ENCODE measurements around the gene ZNRD2.

Gene ZNRD2

DNA sequence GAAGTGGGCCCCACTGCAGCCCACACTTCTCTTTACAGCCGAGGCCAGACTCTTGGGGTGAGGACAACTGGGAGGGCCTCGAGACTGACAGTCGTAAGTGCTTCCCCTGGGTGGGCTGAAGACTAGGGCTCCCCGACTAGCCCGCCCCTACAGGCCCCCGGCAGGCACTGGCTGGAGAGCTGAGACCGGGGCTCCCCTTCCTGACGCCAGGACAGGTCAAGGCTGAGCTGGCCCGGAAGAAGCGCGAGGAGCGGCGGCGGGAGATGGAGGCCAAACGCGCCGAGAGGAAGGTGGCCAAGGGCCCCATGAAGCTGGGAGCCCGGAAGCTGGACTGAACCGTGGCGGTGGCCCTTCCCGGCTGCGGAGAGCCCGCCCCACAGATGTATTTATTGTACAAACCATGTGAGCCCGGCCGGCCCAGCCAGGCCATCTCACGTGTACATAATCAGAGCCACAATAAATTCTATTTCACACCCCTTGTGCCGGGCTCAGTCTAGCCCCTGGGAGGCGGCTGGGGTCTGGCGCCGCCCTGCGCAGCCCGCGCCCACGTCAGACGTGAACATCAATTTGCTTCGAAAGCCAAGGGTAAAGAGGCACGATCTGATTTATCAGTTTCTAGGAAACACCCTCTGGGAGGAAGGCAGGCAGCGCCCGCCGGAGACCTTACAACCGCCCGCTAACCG lies 31.9 kb upstream of the ZNRD2 start:
- no peak for DNase-seq (ENCODE audit: low read depth)

DNA sequence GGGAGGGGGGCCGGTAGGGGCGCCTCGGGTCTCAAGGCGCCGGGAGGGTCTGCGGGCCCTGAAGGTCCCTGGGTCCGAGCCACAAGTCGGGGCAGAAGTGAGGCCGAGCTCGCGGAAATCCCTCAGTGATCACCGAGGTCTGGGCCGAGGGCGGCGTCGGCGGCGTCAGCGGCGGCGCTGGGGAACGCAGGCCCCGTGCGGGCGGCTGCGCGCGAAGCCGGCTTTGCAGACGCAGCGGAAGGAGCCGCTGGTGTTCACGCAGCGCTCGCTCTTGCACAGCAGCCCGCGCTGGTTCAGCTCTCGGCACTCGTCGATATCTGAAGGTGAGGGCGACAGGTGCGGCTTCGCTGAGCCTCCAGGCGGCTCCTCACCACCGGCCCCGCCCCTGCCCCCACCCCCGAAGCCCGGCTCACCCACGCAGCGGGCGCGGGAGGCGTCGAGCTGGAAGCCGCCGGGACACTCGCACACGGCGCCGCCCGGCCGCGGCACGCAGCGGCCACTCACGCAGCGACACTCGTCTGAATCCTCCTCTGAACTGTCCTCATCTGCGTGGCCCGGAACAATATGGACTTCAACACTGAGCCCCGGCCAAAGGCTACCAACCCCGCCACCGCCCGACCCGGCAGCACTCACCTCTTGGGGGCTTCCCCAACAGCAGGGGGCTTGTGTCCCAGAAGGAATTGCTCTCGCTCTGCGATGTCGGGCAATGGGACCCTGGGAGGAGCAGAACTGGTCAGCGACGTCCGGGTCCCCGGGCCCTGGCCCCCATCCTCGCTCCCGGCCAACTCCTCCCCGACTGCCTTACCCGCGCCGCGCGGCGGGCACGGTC lies 31.1 kb upstream of the ZNRD2 start:
- DNase-seq (ENCODE audit: low read depth): no peak

DNA sequence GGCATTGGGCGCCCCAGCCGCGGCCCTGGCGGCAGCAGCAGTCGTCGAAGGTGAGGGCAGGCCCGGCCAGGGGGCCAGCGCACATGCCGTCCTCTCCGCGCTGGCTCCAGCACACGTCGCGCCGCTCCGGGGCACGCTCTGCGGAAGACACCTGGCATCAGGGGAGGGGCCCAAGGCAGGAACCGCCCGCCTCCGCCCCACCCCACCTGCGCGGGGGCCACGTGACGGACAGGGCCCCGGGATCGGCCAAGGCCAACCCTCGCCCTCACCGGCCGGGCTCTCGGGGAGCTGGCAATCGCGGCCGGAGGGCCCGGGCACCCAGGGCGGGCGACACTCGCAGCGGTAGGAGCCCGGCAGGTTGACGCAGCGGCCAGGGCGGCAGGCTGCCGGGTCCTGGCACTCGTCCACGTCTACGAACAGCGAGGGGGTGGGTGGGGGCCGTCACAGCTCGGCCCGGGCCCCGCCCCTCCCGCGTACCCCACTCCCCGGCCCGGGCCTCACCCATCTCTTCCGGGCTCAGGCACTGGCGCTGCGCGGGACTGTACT lies 30.5 kb upstream of the ZNRD2 start:
- no peak for DNase-seq (ENCODE audit: low read depth)

DNA sequence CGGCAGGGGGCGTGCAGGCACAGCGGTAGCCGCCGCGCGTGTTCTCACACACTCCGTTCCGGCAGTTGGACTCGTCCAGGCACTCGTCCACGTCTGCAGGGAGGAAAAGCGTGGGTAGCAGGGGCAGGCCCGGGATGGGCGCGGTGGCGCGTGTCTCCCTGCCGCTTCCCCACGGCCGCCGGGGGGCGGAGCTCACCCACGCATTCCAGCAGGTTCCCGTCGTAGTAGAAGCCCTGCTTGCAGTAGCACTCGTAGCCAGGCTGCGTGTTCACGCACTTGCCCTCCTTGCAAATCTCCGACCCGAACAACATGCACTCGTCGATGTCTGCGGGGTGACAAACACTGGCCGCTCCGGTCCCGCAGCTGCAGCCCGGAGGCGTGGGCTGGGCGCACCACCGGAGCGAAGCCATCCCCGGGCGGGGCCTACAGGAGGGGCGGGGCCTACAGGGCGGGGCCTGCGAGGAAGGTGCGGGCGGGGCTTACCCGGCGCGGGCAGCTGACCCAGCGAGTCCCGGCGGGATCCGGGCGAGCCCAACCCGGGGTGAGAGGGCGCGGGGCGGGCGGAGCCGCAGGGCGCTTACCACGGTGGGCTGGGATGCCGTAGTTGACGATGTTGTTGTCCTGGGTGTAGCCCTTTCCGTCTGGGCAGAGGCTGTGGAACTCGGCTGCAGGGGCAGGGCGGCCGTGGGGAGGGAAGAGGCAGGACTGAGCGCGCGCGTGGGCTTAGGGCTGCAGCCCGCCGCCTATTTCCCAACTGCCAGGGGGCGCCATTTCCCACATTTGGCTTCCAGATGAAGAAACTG lies 29.8 kb upstream of the ZNRD2 start:
- peak; percentile 78 for DNase-seq (ENCODE audit: low read depth)

DNA sequence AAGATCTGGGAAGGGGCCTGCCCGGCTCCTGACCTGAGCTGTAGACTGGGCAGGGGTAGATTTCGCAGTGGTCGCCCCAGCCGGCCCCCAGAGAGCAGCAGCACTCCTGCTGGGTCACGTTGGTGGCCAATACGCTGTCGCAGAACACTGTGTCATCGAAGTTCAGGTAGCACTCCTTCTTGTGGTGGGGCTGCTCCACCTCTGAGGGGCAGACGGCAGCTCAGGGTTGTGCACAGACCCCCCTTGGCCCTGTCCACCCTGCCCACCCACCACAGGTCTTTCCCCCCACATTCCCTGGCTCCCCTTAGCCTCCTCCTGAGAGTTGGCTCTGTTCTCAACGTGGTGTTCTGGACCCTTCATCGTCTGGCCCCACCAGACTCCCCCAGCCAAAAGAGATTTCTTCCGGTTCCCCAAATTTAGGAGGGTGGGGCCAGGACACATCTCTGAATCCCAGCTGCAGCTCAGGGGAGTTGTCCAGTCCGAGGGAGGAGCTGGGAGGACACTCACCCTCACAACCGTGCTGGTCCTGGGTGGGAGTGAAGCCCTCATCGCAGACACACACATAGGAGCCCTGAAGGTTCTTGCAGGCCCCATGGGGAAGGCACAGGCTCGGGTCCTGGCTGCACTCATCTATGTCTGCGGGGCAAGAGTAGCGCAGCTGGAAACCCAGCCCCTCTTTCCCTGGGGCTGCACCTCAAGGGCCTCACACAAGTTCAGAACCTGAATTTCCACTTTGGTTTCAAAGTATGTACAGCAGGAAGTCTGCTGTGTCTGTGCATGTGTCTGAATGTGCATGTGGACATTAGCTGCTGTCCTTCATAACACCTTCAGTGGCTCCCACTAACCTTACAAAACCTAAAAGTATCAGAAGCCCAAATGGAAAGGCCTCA lies 28.9 kb upstream of the ZNRD2 start:
- no peak for DNase-seq (ENCODE audit: low read depth)

DNA sequence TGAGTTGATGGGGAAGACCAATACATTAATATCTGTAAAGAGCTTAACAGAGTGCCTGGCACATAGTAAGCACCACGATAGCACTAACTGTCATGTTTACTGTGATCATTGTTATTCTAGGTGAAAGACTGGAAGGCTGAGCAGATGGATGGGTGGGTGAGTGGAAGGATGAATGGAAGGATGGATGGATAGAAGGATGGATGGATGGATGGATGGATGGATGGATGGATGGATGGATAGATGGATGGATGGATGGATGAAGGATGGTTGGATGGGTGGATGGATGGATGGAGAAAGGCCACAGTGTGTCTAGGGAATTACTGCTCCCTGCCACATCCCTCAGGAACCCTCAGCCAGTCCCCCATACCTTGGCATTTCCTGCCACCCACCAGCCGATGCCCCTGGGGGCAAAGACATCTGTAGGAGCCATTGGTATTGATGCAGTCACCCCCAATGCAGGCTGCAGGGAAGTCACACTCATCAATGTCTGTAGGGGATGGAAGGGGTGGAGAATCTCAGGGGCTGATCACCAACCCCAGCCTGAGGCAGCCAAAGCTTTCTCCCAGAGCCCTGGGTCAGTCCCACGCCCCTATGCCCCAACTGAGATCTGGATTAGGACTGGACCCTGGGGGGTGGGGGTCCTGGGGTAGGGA lies 27.4 kb upstream of the ZNRD2 start:
- no peak for DNase-seq (ENCODE audit: low read depth)

DNA sequence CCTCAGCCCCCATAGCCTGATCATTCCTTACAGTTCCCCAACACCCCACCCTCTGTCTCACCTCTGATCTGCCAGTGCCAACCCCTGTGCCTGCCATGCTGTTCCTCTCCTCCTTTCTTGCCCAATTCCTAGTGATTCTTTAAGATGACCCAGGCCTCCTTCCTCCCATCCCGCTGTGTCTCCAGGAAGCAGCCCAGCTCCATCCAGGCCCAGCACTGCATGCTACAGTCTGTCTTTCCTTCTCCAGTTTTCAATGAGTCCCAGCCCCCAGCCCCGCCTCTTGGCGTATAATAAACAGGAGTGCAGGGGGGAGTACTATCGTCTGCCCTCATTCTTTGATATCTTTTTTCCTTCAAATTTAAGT lies 24.4 kb upstream of the ZNRD2 start:
- no peak for DNase-seq (ENCODE audit: low read depth)

DNA sequence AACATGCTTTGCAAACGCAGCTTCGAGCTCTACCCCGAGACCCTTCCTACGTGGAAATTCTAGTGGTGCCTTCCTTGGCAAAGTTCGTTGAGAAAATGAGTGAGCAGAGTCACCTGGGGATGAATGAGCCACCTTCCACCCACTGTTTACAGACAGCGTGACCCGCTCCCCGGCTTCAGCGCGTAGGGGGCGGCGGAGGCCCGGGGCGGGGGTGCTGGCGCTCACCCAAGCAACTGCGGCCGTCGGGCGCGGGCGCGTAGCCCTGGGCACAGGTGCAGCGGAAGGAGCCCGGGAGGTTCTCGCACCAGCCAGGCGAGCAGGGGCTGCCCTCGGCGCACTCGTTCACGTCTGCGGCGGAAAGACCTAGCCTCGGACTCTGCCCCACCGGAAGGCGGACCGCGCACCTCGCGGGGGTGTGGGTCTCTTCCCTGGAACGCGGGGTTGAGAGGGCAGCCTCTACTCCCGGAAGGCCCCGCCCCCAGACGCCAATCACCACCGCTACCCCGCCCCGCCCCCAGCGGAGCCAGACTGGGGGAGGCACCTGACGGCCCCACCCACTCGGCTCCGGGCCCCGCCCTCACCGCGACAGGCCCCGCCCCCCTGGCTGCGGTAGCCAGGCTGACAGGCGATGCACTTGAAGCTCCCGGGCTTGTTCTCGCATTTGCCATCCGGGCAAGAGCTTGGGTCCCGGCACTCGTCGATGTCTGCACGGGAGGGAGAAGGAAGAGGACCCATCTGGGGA lies 23.9 kb upstream of the ZNRD2 start:
- DNase-seq (ENCODE audit: low read depth): peak; percentile 95

DNA sequence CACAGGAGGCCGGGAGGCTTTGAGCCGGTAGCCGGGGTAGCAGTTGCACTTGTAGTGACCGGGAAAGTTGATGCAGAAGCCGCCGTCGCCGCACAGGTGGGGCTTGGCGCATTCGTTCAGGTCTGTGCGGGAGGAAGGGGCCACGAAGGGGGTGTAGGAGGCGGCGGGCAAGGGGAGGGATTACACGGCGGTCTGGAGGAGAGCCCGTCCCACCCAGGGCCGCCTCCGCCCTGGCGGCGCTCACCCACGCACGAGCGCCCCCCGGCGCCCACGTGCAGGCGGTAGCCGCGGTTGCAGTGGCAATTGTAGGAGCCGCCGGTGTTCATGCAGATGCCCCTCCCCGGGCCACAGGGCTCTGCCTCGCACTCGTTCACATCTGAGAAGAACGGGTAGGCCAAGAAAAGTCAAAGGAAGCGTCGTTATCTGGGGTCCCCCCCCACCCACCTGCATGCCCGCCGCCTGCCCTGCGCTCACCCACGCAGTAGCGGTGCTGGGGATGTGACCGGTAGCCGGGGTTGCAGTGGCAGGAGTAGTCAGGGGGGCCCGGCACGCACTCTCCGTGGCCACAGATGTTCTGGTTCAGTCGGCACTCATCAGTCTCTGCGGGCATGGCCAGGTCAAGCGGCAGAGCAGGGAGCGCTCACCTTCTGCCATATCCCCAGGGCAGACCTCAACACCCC lies 22.7 kb upstream of the ZNRD2 start:
- DNase-seq (ENCODE audit: low read depth): no peak

DNA sequence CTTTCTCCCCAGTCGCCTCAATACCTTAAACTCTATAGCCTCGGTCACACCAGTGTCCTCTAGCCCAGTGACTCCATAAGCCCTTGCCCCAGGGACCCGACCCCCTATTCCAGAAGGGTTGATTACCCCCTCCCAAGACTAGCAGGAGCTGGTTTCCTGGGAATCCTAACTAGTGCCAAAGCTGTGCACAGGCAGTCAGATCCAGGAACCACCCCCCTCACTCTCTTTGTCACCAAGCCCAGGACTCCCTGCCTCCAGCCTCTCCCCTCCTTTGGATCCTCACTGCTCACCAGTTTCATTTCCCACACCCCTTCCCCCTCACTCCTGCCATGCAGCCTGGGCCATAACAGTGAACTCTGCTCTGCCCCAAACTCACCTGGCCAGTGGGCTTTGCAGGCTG lies 21.9 kb upstream of the ZNRD2 start:
- DNase-seq (ENCODE audit: low read depth): no peak

DNA sequence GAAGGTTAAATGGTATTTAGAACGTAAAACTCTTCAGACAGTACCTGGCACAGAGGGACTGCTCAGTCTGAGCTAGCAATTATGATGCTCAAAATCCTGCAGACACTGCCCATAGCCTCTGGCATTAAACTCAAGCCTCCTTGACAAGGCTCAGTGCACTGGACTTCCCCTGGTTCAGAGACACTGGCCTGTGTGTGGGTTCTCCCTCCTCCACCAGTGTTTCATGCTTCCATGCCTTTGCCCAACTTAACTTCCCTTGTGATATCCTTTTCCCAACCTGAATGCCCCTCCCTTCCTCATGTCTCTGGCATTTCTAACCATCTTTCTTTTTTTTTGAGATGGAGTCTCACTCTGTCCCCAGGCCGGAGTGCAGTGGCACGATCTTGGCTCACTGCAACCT lies 21.2 kb upstream of the ZNRD2 start:
- DNase-seq (ENCODE audit: low read depth): no peak

DNA sequence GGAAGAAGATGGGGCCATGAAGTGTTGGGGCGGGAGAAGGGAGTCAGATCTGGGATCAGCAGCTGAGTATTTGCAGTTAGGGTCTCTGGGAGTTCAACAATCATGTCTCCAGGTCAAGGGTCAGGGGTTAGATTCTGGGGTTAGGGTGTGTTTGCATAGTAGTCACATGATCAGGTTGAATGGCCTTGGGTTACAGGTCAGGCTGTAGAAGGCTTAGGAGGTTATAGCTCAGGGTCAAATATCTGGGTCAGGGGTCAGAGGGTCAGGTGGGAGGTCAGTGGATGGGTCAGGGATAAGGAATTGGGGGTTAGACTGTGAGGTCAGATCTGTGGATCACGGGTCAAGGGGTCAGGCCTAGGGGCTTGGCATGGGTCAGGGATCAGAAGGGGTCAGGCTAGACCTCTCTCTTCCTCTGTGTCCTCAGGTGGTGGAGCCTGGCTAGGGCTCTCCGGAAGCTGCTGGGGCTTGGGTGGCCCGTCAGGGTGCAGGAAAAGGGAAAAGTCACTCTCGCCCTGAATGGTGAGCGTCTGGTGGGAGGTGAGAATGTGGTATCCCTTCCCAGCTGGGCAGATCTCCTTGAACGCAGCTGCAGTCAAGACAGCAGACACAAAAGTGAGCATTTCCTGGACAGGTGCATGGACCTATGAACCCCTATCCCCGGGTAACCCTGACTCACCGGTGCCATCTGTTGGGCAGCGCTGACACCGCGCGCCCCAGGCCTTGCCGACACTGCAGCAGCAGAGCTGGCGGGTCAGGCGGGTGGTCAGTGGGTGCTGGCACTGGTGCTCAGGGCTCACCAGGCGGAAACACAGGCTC lies 18.5 kb upstream of the ZNRD2 start:
- no peak for DNase-seq (ENCODE audit: low read depth)

DNA sequence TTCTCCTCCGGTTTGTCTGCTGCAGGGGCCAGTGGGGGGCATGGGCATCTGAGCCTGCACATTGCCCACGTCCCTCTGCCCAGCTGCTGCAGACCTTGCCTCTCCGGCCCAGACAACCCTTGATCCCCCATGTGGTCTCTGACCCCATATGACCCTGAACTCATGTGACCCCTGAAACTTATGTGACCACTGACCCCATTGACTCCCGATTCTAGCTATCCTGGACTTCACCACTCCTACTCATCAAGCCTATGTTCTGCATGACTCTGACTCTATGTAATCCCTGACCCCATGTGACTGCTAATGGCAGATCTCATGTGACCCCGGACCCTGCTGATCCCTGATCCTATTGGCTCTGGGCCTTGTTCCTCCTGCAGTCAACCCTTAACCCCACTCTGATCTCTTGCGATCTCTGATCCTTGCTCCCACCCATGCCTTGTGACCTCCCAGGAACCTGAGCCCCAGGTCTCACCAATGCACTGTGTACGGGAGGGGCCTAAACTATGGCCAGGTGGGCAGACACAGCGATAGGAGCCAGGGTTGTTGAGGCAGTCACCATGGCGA lies 17.8 kb upstream of the ZNRD2 start:
- DNase-seq (ENCODE audit: low read depth): no peak

DNA sequence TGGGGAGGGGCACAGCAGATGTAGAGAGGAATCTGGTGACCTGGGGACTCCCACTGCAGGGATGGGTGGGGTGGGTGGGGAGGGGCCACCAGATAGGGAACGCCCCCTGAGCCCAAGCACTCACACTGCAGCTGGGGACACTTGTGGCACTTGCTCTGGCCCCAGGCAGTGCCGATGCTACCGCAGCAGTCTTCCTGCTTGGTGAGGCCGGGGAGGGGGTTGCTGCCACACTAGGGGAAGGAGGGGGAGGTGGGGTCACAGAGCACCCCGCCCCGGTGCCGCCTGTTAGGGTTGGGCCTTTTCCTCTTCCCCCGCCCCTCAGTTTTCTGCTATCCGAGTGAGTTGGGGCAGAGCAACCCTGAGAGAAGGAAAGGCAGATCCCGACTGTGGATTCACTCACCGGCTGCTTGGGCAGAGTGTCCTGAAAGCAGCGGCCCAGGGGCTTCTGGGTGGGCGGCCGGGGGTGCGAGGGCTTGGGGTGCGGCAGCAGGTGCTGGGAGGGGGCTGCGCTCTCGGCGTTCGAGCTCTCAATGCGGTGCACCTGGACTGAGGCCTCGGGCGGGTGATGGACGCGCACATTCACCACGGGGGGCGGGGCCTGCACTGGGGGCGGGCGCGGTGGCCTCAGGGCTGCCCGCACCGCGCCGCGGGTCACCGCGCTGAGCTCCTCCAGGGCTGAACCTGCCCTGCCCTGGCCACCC lies 16.8 kb upstream of the ZNRD2 start:
- no peak for DNase-seq (ENCODE audit: low read depth)

DNA sequence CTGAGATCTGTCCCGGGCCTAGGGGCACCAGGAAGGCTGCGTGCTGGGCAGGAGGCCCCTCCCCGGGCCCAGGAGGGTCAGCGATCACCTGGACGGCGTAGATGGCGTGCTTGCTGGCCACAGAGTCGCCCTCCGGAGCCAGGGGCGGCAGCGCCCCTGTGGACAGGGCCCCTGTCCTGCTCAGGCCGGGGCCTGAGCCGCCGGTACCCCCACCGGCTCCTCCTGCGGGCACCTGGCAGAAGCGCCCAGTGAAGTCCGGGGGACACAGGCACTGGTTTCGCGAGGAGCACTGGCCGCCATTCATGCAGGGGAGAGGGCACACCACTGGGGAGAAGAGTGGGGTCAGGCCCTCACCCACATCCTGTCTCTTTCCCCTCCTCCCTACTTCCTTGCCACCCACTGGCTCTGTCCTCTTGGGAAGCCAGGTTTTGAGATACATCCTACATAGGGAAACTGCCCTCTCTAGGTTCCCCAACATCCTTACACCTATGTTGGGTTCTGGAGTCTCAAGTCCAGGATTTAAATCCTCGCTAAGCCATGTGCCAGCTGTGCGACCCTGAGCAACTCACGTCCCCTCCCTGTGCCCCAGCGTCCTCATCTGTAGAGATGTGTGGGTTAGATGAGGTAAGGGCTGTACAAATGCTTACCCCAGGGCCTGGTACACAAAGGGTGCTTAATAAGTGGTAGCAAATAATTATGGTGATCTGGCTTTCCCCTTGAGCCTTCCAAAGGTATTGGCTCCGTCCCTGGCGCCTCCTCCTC lies 16.0 kb upstream of the ZNRD2 start:
- no peak for DNase-seq (ENCODE audit: low read depth)

DNA sequence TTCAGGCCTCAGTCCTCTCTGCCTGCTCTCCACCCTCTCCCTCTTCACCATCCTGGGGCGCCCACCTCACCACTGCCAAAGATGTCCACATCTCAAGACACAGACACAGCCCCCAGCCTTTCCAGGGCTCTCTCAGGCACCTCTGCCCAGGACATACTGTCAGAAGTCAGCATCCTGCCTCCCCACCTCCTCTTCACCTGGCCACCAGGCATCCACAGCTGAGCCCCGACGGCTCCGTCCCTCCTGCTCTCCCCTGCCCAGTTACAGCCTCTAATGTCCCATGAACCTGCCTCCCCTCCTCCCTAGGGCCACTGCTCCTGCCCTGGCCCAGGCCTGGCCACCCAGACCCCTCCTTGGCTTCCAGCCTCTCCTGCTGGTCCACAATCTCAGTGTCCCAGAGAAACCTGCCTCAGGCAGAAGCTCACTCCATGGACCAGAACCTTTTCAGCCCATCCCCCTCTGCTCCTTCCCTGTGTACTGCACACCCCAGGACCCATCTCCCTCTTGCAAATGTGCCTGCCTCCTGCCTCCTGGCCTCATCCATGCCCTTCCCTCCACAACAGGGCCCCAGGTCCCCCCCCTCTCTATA lies 15.3 kb upstream of the ZNRD2 start:
- DNase-seq (ENCODE audit: low read depth): no peak

All from stimulated activated CD8-positive, alpha-beta memory T cell treated with anti-CD3 and anti-CD28 coated beads, Interleukin-7, amount 100 ng/mL, for 24 hours (primary cell).